ENCODE results near the gene FDXACB1. TPM values are rescaled to one million over a fixed set of nuclear protein-coding genes. Genes with fewer than 3 reads are reported as not detected.

The FDXACB1 gene
- total RNA-seq, 2 donors from 2014 or later, result 0.90 to 2.0 TPM

DNA sequence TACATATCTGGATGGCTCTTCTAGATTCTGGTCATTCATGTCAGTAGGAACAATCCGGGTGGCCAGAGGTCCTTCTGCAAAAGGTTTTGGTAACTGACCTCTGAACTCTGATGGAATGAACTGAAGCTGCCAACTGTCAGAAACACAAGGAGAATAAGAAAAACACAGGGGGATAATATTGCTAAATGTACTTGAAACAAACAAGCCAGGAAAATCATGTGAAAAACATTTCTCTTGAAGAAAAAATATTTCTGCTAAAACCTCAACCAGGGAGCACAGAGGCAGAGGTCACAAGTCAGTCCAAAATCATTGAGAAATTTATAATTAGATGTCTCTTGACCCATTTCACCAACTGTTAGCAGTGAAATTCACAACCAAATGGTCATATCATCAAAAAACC, 42.8 kb downstream of the FDXACB1 start:
- H3K27me3 ChIP-seq, result no peaks in the 10 kb centered on the region
- H3K36me3 ChIP-seq, result peaks cover 16% of the 10 kb centered on the region
- H3K27ac ChIP-seq, result no peak overlapping the region
- TF ChIP-seq, protein P1, sequence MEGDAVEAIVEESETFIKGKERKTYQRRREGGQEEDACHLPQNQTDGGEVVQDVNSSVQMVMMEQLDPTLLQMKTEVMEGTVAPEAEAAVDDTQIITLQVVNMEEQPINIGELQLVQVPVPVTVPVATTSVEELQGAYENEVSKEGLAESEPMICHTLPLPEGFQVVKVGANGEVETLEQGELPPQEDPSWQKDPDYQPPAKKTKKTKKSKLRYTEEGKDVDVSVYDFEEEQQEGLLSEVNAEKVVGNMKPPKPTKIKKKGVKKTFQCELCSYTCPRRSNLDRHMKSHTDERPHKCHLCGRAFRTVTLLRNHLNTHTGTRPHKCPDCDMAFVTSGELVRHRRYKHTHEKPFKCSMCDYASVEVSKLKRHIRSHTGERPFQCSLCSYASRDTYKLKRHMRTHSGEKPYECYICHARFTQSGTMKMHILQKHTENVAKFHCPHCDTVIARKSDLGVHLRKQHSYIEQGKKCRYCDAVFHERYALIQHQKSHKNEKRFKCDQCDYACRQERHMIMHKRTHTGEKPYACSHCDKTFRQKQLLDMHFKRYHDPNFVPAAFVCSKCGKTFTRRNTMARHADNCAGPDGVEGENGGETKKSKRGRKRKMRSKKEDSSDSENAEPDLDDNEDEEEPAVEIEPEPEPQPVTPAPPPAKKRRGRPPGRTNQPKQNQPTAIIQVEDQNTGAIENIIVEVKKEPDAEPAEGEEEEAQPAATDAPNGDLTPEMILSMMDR (IDR thresholded peaks at IDR 0.05), result no peak
- H3K4me3 ChIP-seq, result no peak overlapping the region
- no peak for DNase-seq (ENCODE audit: low spot score)
- no peaks in the 10 kb centered on the region for H3K4me1 ChIP-seq
- H3K9me3 ChIP-seq, result no peaks in the 10 kb centered on the region

GRCh38 chr11:111835665-111836064, 43.3 kb downstream of the FDXACB1 start:
- Histone ChIP-seq H3K27ac (no peak overlapping the region), H3K27me3 (no peaks in the 10 kb centered on the region), H3K36me3 (peaks cover 21% of the 10 kb centered on the region), H3K4me1 (no peaks in the 10 kb centered on the region), H3K9me3 (no peaks in the 10 kb centered on the region), H3K4me3 (no peak overlapping the region)
- no peak for DNase-seq (ENCODE audit: low spot score)
- TF ChIP-seq, protein P1 (IDR thresholded peaks at IDR 0.05), result no peak

- peaks cover 15% of the 10 kb centered on the region for H3K36me3 ChIP-seq
- TF ChIP-seq, protein P1 (IDR thresholded peaks at IDR 0.05), result no peak
These were observed 44.4 kb downstream of the FDXACB1 start for GRCh38 chr11:111834432-111835163.

DNA sequence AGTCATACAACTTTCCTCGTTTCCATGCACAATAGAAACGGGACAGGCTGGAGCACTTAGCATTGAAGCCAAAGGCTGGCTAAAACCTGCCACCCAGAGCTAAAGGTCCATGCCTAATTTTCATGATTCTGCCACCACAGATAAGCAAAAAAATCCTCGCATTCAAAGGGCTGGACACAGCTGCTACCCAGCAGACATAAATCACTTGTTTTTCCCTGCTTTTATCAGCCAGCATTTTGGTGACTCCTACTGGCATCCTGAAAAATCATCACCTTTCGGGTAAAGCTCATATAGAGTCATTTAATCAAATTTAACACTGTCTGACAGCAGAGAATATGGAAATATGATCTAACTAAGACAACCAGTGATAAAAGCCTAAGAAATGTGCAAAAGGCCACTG, 45.4 kb downstream of the FDXACB1 start:
- no peak overlapping the region for H3K27ac ChIP-seq
- TF ChIP-seq, protein P1 (IDR thresholded peaks at IDR 0.05), result peak in 1 of 2 donors; percentile 52
- H3K4me3 ChIP-seq, result no peak overlapping the region
- H3K9me3 ChIP-seq, result no peaks in the 10 kb centered on the region
- no peaks in the 10 kb centered on the region for H3K27me3 ChIP-seq
- H3K4me1 ChIP-seq, result no peaks in the 10 kb centered on the region
- peaks cover 15% of the 10 kb centered on the region for H3K36me3 ChIP-seq
- no peak for DNase-seq (ENCODE audit: low spot score)

More at GRCh38 chr11:111834432-111835163, 44.4 kb downstream of the FDXACB1 start:
- H3K9me3 ChIP-seq, result no peaks in the 10 kb centered on the region
- H3K4me1 ChIP-seq, result no peaks in the 10 kb centered on the region
- DNase-seq (ENCODE audit: low spot score), result no peak
- no peak overlapping the region for H3K27ac ChIP-seq
- H3K4me3 ChIP-seq, result no peak overlapping the region
- H3K27me3 ChIP-seq, result no peaks in the 10 kb centered on the region

GRCh38 chr11:111829185-111829968, 49.6 kb downstream of the FDXACB1 start:
- no peak for DNase-seq (ENCODE audit: low spot score)
- Histone ChIP-seq H3K4me1 (no peaks in the 10 kb centered on the region), H3K9me3 (no peaks in the 10 kb centered on the region), H3K27ac (no peak overlapping the region), H3K4me3 (no peak overlapping the region), H3K27me3 (no peaks in the 10 kb centered on the region), H3K36me3 (peaks cover 6% of the 10 kb centered on the region)
- TF ChIP-seq, protein P1 (IDR thresholded peaks at IDR 0.05), result no peak

All from right atrium auricular region (tissue), 2 donors.